Urothelium cell line (cell line): ENCODE measurements around the gene EXTL1.

Experiments used
- DNase-seq: peaks from one replicate; pipeline ENCODE4 v3.0.0; 2011; ENCODE audit warnings: low spot score, mixed read lengths
- FAIRE-seq: peaks from 2 replicates; lab custom pipeline; 2011; peaks lifted over from hg19 to GRCh38; lab: Jason Lieb, UNC

Gene EXTL1

GRCh38 chr1:26066857-26067256 is 45.3 kb downstream of the EXTL1 start:
- DNase-seq (no peak), FAIRE-seq (no peak)

GRCh38 chr1:26067432-26067911 is 45.9 kb downstream of the EXTL1 start, which contains the start of gene TRIM63:
Gene TRIM63 (minus strand): TSS chr1:26067630. CDS start chr1:26067494, 136 bp downstream.
- no peak for DNase-seq
- FAIRE-seq: no peak

GRCh38 chr1:26069941-26070295 is 48.3 kb downstream of the EXTL1 start:
- DNase-seq: no peak
- no peak for FAIRE-seq

GRCh38 chr1:26070296-26070962 is 48.9 kb downstream of the EXTL1 start:
- FAIRE-seq (no peak), DNase-seq (no peak)

- FAIRE-seq (no peak), DNase-seq (no peak)
These were observed 49.4 kb downstream of the EXTL1 start for GRCh38 chr1:26070963-26071342.

GRCh38 chr1:26072305-26072704 is 50.7 kb downstream of the EXTL1 start:
- no peak for DNase-seq
- peak; percentile 46 for FAIRE-seq

- no peak for DNase-seq
- FAIRE-seq: no peak
These were observed 54.0 kb downstream of the EXTL1 start for GRCh38 chr1:26075421-26076144.

GRCh38 chr1:26077524-26077923 is 55.9 kb downstream of the EXTL1 start:
- no peak for FAIRE-seq
- DNase-seq: no peak

GRCh38 chr1:26078286-26079177 is 57.0 kb downstream of the EXTL1 start:
- no peak for DNase-seq
- no peak for FAIRE-seq

GRCh38 chr1:26079178-26079563 is 57.6 kb downstream of the EXTL1 start:
- FAIRE-seq (no peak), DNase-seq (no peak)

- DNase-seq (no peak), FAIRE-seq (no peak)
These were observed 58.6 kb downstream of the EXTL1 start for GRCh38 chr1:26079960-26080814.

GRCh38 chr1:26081267-26082019 is 59.9 kb downstream of the EXTL1 start:
- DNase-seq (no peak), FAIRE-seq (no peak)

- no peak for DNase-seq
- no peak for FAIRE-seq
These were observed 60.4 kb downstream of the EXTL1 start for GRCh38 chr1:26082020-26082350.

- no peak for FAIRE-seq
These were observed 61.6 kb downstream of the EXTL1 start for GRCh38 chr1:26083208-26083607.

GRCh38 chr1:26084091-26084561 is 62.6 kb downstream of the EXTL1 start:
- DNase-seq (no peak), FAIRE-seq (no peak)

More at GRCh38 chr1:26083208-26083607, 61.6 kb downstream of the EXTL1 start:
- no peak for DNase-seq

- FAIRE-seq (no peak), DNase-seq (no peak)
These were observed 63.3 kb downstream of the EXTL1 start for GRCh38 chr1:26084844-26085243.
